Fibroblast of lung (primary cell): ENCODE measurements around the gene DSG2.

Experiments used
- EZH2 ChIP-seq: IDR thresholded peaks from 2 replicates; pipeline ENCODE4 v1.5.1; 2012; ENCODE audit warnings: low read length, control low read depth, mild to moderate bottlenecking; ENCODE audit errors: missing control alignments
- TF ChIP-seq, protein P1 (sequence below), 2 donors: IDR thresholded peaks in 1 of 2; conservative IDR thresholded peaks in 1 of 2; 1 replicate in 1 of 2; 2 replicates in 1 of 2; pipeline ENCODE4 v1.5.1; 2011 to 2012; ENCODE audit warnings: low read length in 2 of 2, control low read depth in 1 of 2, inconsistent platforms in 1 of 2, low read depth in 1 of 2, mild to moderate bottlenecking in 1 of 2

DNA sequence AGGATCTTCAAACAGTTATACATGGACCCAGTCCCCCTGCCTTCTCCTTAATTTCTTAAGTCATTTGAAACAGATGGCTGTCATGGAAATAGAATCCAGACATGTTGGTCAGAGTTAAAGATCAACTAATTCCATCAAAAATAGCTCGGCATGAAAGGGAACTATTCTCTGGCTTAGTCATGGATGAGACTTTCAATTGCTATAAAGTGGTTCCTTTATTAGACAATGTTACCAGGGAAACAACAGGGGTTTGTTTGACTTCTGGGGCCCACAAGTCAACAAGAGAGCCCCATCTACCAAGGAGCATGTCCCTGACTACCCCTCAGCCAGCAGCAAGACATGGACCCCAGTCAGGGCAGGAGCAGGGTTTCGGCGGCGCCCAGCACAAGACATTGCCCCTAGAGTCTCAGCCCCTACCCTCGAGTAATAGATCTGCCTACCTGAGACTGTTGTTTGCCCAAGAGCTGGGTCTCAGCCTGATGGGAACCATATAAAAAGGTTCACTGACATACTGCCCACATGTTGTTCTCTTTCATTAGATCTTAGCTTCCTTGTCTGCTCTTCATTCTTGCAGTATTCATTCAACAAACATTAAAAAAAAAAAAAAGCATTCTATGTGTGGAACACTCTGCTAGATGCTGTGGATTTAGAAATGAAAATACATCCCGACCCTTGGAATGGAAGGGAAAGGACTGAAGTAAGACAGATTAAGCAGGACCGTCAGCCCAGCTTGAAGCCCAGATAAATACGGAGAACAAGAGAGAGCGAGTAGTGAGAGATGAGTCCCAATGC lies 98.3 kb downstream of the DSG2 start:
- no peak for TF ChIP-seq EZH2
- TF ChIP-seq, protein P1, sequence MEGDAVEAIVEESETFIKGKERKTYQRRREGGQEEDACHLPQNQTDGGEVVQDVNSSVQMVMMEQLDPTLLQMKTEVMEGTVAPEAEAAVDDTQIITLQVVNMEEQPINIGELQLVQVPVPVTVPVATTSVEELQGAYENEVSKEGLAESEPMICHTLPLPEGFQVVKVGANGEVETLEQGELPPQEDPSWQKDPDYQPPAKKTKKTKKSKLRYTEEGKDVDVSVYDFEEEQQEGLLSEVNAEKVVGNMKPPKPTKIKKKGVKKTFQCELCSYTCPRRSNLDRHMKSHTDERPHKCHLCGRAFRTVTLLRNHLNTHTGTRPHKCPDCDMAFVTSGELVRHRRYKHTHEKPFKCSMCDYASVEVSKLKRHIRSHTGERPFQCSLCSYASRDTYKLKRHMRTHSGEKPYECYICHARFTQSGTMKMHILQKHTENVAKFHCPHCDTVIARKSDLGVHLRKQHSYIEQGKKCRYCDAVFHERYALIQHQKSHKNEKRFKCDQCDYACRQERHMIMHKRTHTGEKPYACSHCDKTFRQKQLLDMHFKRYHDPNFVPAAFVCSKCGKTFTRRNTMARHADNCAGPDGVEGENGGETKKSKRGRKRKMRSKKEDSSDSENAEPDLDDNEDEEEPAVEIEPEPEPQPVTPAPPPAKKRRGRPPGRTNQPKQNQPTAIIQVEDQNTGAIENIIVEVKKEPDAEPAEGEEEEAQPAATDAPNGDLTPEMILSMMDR (conservative IDR thresholded peaks at IDR 0.05 in 1 of 2, IDR thresholded peaks at IDR 0.05 in 1 of 2; ENCODE audit: low read depth in 1 of 2, low read length in 2 of 2), result no peak
